GM10248 (cell line): ENCODE data around the gene ECE1.
"Not testable (repeated sequence)": the region's sequence is repeated elsewhere in the genome, so short reads cannot be mapped to it uniquely, and the experiment has no call there.

Source experiments
- CTCF ChIA-PET: fragments of 300-600 bp; sonication (Branson Sonifier 250); formaldehyde crosslinking; extraction: SDS; loops from one replicate; lab custom pipeline; 2021; ENCODE audit warnings: antibody characterized with exemption; lab: Yijun Ruan, JAX
- POLR2A ChIA-PET: fragments of 350-650 bp; sonication (Branson Sonifier 250); formaldehyde crosslinking; extraction: SDS; loops from one replicate; lab custom pipeline; 2020; ENCODE audit warnings: antibody characterized with exemption; lab: Yijun Ruan, JAX
- DNase-seq: peaks from one replicate; pipeline ENCODE4 v3.0.0; 2012; ENCODE audit errors: extremely low spot score
- CTCF ChIP-seq: IDR thresholded peaks from 2 replicates; pipeline ENCODE4 v1.5.1; 2012; ENCODE audit warnings: mild to moderate bottlenecking, low read depth; ENCODE audit errors: extremely low read depth, missing control alignments, control extremely low read depth

The ECE1 gene

GRCh38 chr1:21290546-21290944, 282 bp upstream of the ECE1 start:
- peak; percentile 83 for DNase-seq
- POLR2A ChIA-PET: no interaction called here
- CTCF ChIA-PET: interaction anchor here (1.5 to 15.8 kb wide), 4 partner anchors 20 to 54 kb away, joined by 3 to 161 read pairs (median 12); no protein-coding TSS in a partner anchor
- TF ChIP-seq CTCF: no peak

- TF ChIP-seq CTCF: no peak
- no peak for DNase-seq
Measured at GRCh38 chr1:21289127-21289526, 1.1 kb downstream of the ECE1 start.

GRCh38 chr1:21287905-21288514, 2.3 kb downstream of the ECE1 start:
- TF ChIP-seq CTCF: no peak
- ChIA-PET POLR2A (interaction anchor here (0.6 kb wide), 1 partner anchor 55 kb away, joined by 4 read pairs; no protein-coding TSS in a partner anchor), CTCF (interaction anchor here (0.9 to 15.8 kb wide), 6 partner anchors 11 to 81 kb away, joined by 3 to 161 read pairs (median 7); no protein-coding TSS in a partner anchor)
- DNase-seq: no peak

More at GRCh38 chr1:21289127-21289526, 1.1 kb downstream of the ECE1 start:
- CTCF ChIA-PET: interaction anchor here (0.9 to 15.8 kb wide), 2 partner anchors 19 to 48 kb away, joined by 3 to 161 read pairs; no protein-coding TSS in a partner anchor
- POLR2A ChIA-PET: no interaction called here

GRCh38 chr1:21285386-21285785, 4.9 kb downstream of the ECE1 start:
- not testable (repeated sequence) for DNase-seq
- ChIA-PET POLR2A (interaction anchor here (0.6 kb wide), 1 partner anchor 41 kb away, joined by 3 read pairs; no protein-coding TSS in a partner anchor), CTCF (interaction anchor here (1.2 to 15.8 kb wide), 3 partner anchors 15 to 53 kb away, joined by 3 to 161 read pairs (median 3); no protein-coding TSS in a partner anchor)

- POLR2A ChIA-PET: interaction anchor here (0.6 kb wide), 1 partner anchor 42 kb away, joined by 3 read pairs; no protein-coding TSS in a partner anchor
- DNase-seq: no peak
- no peak for TF ChIP-seq CTCF
- CTCF ChIA-PET: interaction anchor here (0.7 to 15.8 kb wide), 4 partner anchors 15 to 52 kb away, joined by 3 to 161 read pairs (median 3); no protein-coding TSS in a partner anchor
Measured at GRCh38 chr1:21285055-21285372, 5.2 kb downstream of the ECE1 start.

- peak; percentile 50 for DNase-seq
- ChIA-PET CTCF (interaction anchor here (0.7 to 15.8 kb wide), 4 partner anchors 14 to 52 kb away, joined by 3 to 161 read pairs (median 3); no protein-coding TSS in a partner anchor), POLR2A (interaction anchor here (0.6 kb wide), 1 partner anchor 42 kb away, joined by 3 read pairs; no protein-coding TSS in a partner anchor)
- no peak for TF ChIP-seq CTCF
Measured at GRCh38 chr1:21284206-21285054, 5.8 kb downstream of the ECE1 start.
